ENCODE data around the gene ATRN.
"Not testable (repeated sequence)": the region's sequence is repeated elsewhere in the genome, so short reads cannot be mapped to it uniquely, and the experiment has no call there.

Gene ATRN

DNA sequence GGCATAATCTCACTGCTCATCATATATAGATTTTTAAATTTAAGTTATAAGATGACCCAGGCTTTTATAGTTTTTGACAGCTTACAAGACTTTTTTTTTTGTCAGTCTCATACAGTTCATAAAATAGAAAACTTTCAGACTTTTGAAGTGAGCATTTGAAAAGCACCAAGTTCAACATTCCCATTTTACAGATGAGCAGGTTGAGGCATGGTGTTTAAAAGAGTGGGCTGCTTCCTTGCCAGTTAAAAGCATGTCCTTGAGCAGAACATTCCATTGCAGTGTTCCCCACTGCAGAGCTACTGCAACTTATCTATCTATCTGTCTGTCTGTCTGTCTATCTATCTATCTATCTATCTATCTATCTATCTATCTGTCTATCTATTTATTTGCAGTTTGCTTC, 105.5 kb downstream of the ATRN start:
- no peak for DNase-seq

- no peak for DNase-seq
Observed at GRCh38 chr20:3577366-3577765, 106.5 kb downstream of the ATRN start.

DNA sequence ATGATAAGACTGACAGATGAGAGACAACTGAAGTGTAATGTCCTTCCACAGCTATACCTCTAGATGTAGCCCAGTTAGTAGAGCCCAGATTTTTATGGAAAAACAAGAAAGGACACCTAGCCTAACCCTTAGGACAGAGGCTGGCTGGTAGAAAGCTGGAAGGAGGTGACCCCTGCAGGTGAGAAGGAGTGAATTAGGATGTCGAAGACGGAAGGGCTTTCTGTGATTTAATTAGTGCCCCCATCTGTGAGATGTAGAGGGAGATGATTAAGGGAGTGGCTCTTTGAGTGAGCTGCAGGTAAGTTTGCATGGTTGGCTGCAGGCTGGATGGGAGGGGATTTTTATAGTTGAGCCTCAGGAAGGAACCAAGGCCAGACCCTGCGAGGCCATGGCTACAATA, 109.6 kb downstream of the ATRN start:
- DNase-seq = no peak

GRCh38 chr20:3583765-3584164, 112.9 kb downstream of the ATRN start:
- DNase-seq = no peak

GRCh38 chr20:3586093-3586492, 115.3 kb downstream of the ATRN start:
- DNase-seq = no peak

GRCh38 chr20:3590164-3590563, 119.3 kb downstream of the ATRN start:
- no peak for DNase-seq

DNA sequence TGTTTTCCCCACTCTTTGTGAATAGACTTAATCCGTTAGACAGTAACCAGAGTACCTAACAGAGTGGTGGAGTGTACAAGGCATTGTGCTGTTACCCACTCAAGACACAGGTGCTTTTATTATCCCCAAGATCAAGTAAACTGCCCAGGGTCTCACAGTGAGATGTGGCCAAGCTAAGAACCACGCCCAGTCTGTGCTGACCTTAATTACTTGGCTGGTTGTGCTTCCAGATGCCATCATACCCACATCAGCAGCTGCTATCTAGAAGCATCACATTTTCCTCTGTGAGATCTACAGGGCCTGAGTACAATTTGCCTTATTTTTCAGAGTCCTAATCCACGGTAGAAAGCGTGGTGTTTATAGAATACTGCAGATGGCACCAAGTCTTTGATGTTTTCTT, 122.1 kb downstream of the ATRN start:
- DNase-seq = no peak

- DNase-seq = no peak
Observed at GRCh38 chr20:3595541-3595940, 124.7 kb downstream of the ATRN start.

- DNase-seq = no peak
Observed at GRCh38 chr20:3603108-3603507, 132.3 kb downstream of the ATRN start.

GRCh38 chr20:3605386-3605886, 134.6 kb downstream of the ATRN start:
- not testable (repeated sequence) for DNase-seq

- DNase-seq = no peak
Observed at GRCh38 chr20:3606021-3606420, 135.2 kb downstream of the ATRN start.

DNA sequence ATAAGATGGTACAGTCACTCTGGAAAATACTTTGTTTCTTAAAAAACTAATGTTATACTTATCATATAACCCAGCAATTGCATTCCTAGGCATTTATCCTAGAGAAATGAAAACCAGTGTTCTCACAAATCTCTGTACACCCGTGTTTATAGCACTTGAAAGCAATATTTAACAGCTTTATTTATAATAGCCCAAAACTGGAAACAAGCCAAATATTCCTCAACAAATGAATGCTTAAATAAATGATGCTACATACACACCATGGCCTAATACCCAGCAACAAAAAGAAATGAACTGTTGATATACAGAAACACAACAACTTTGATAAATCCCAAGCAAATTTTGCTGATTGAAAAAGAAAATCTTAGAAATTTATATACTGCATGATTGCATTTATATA, 141.1 kb downstream of the ATRN start:
- no peak for DNase-seq

- DNase-seq = no peak
Observed at GRCh38 chr20:3612795-3613572, 142.2 kb downstream of the ATRN start.

DNA sequence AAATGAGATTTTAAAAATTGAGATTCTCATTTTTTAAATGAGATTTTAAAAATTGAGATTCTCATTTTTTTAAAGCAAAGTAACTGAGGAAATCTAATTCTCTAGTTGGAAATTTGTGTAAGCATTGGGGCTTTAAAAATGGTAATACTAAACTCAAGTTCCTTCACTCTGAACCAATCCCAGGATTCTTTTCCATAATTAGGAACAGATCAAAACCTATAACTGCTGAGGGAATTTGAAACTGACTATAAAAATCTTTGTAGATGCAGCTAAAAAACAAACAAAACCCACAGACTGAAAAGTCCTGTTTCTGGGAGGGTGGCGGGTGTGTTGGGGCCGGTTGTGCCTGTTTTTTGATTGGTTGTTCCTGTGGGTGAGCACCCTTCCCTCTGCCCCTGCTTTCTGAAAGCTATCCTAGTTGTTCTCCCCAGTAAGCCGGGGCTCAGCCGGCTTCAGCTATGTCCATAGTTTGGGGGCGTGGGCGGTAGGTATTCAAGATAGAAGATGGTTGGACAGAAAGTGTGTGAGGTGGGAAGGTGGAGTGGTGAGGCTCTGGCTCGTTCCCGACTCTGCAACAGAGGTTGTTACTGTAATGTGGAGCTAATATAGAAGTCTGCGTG, 143.1 kb downstream of the ATRN start:
- no peak for DNase-seq

- no peak for DNase-seq
Observed at GRCh38 chr20:3614466-3614865, 143.6 kb downstream of the ATRN start.

DNA sequence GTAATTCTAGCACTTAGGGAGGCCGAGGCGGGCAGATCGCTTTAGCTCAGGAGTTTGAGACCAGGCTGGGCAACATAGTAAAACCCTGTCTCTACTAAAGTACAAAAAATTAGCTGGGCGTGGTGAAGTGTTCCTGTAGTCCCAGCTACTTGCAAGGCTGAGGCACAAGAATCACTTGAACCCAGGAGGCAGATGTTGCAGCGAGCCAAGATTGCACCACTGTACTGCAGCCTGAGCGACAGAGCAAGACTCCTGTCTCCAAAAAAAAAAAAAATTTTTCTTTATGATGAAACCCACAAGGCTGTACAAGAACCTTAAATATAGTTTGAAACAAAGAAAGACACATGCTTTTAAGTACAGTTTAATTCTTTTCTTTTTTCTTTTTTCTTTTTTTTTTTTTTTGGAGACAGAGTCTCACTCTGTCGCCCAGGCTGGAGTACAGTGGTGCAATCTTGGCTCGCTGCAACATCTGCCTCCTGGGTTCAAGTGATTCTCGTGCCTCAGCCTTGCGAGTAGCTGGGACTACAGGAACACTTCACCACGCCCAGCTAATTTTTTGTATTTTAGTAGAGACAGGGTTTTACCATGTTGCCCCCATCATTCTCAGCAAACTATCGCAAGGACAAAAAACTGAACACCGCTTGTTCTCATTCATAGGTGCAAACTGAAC, 144.5 kb downstream of the ATRN start:
- not testable (repeated sequence) for DNase-seq

DNA sequence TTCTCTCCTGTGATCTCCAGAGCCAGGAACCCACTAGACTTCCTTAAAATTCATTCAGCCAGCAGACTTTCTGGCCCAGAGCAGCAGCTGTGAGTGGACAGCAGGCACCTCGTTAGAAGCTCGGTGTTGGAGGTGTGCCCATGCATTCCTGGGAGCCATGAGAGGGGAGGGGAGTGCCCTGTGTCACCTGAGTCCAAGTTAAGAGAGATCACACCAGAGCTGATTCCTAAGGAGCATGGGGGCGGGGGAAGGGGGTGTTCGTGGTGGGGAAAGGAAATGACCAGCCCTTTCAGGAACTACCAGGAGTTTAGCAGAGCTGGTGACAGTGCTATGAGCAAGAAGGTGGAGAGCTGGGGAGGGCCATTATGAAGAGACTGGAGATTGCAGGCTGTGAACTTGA, 145.4 kb downstream of the ATRN start:
- no peak for DNase-seq

- no peak for DNase-seq
Observed at GRCh38 chr20:3621111-3621510, 150.3 kb downstream of the ATRN start.

DNA sequence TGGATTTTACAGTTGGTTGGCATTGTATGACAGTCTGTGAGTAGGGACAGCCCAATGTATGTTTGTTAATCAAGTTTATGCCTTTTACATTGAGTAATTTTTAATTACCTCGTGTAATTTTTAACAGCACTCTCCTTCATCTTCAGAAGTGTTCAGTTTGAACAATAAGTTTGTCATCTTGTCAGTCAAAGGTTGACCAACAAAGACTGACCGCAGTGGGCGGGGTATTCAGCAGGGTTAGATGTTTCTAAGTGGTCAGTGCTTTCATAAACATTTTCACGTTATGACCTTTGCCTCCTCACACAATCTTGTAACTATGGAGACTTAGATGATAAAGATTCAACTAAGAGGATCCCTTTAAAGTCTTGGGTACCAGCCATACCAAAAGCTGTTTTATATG, 151.6 kb downstream of the ATRN start:
- DNase-seq = no peak

- no peak for DNase-seq
Observed at GRCh38 chr20:3627476-3627875, 156.7 kb downstream of the ATRN start.

GRCh38 chr20:3628502-3629314, 157.9 kb downstream of the ATRN start:
- no peak for DNase-seq

- DNase-seq = no peak
Observed at GRCh38 chr20:3629893-3630292, 159.1 kb downstream of the ATRN start.

- no peak for DNase-seq
Observed at GRCh38 chr20:3630429-3630828, 159.6 kb downstream of the ATRN start.

Measured in NCI-H2171 (cell line).